Psoas muscle (tissue), 8 donors: ENCODE measurements around the gene PYGM. TPM values are rescaled to one million over a fixed set of nuclear protein-coding genes. Genes with fewer than 3 reads are reported as not detected.

Source experiments
- ATAC-seq, 4 donors: fragments of 200-7000 bp; cut with Tn5 transposase; one replicate each; pipeline ENCODE4 v1.9.1; 2020; ENCODE audit warnings: moderate library complexity in 3 of 4, mild to moderate bottlenecking in 2 of 4
- DNase-seq, 2 donors: peaks; one replicate each; pipeline ENCODE4 v3.0.0-alpha.2; 2020
- H3K27ac ChIP-seq: fragments of 200-600 bp; one replicate; pipeline ENCODE4 v1.8.0; 2022
- H3K27me3 ChIP-seq, 3 donors: fragments of 200-600 bp in 1 of 3; one replicate each; pipeline versions ENCODE4 v1.6.1 to v1.8.0; 2013 to 2022; ENCODE audit warnings: low read length in 2 of 3, mild to moderate bottlenecking in 2 of 3, moderate library complexity in 1 of 3; ENCODE audit not compliant: insufficient read depth in 3 of 3
- H3K36me3 ChIP-seq, 2 donors: fragments of 200-600 bp in 1 of 2; one replicate each; pipeline versions ENCODE4 v1.6.1 to v1.8.0; 2013 to 2022; ENCODE audit warnings: low read depth in 1 of 2, mild to moderate bottlenecking in 1 of 2, moderate library complexity in 1 of 2; ENCODE audit not compliant: insufficient read depth in 1 of 2
- H3K4me1 ChIP-seq: fragments of 200-600 bp; one replicate; pipeline ENCODE4 v1.8.0; 2022
- H3K4me3 ChIP-seq: fragments of 200-600 bp; one replicate; pipeline ENCODE4 v1.8.0; 2022; ENCODE audit warnings: mild to moderate bottlenecking
- H3K9me3 ChIP-seq: fragments of 200-600 bp; one replicate; pipeline ENCODE4 v1.8.0; 2022
- CTCF ChIP-seq: fragments of 200-600 bp; IDR thresholded peaks from one replicate; pipeline ENCODE4 v1.8.0; 2022; ENCODE audit warnings: antibody characterized with exemption
- WGBS, 3 donors: extraction: QIAGEN DNeasy Blood & Tissue Kit; methylation state at CpG; one replicate each; pipeline versions ENCODE4 v1.1.6 to v1.1.7; 2013; 5-methylcytosine and 5-hydroxymethylcytosine counted together
- intact Hi-C, 2 donors: fragments of 100-400 bp; cut with DNase I; formaldehyde crosslinking; loops; one replicate each; pipeline versions ENCODE4 v1.11.0 to v1.14.2; 2022
- long read RNA-seq, 2 donors: library from polyadenylated mRNA; unstranded; transcript quantifications; one replicate each; pipeline ENCODE4 v2.0.0, GENCODE V29; 2021
- polyA plus RNA-seq, 3 donors: library from polyadenylated mRNA; stranded (reverse); fragments of 200-250 nt; gene quantifications; one replicate each; pipeline ENCODE4 v1.2.3, GENCODE V29; 2013
- total RNA-seq, 4 donors: library from RNA; stranded (reverse); fragmentation: NEBNext Ultra II Directional in 2 of 4; extraction: Animal tissue kit (Norgen Biotek cat#: 25700) in 2 of 4; gene quantifications; one replicate each; pipeline versions ENCODE4 v1.2.1 to v1.2.4, GENCODE V29; 2021 to 2023
- donor health status: healthy with polysubstance abuse.
- donor health status: DM: no; HTN: no; CAD: no; lungs with moderate emphysema.
- donor health status: Bipolar disorder and iron deficiency.
- donor health status: healthy.
- donor health status: DM: yes; HTN: yes; CAD: no.
- donor health status: DM: no; HTN: no; CAD: no.
- donor health status: DM: no; HTN: no; CAD: no.
- donor health status: DM: yes; HTN: yes; CAD: no.

PYGM gene
- 1,000 to 10,000 TPM; 1,536 to 2,203 (median 1,794) TPM for total RNA-seq
- 1,000 to 10,000 TPM in 2 of 3 donors, 100 to 1,000 TPM in 1; 511 to 1,840 (median 1,729) TPM for polyA plus RNA-seq
- long read RNA-seq, donor 1, transcript PYGM-201 (20 exons, 3,198 nt), result major isoform, 224 of 584 reads
- long read RNA-seq, donor 1, partial matches to known transcripts, result 348 of 584 reads
- long read RNA-seq, donor 1, other reads (novel, unspliced or antisense), result 9 of 584 reads
- long read RNA-seq, donor 2, transcript PYGM-201 (20 exons, 3,198 nt), result major isoform, 625 of 1,895 reads
- long read RNA-seq, donor 2, transcript PYGM-205 (3 exons, 2,152 nt), result minor isoform, 16 of 1,895 reads
- long read RNA-seq, donor 2, partial matches to known transcripts, result 1,222 of 1,895 reads
- long read RNA-seq, donor 2, other reads (novel, unspliced or antisense), result 32 of 1,895 reads

DNA sequence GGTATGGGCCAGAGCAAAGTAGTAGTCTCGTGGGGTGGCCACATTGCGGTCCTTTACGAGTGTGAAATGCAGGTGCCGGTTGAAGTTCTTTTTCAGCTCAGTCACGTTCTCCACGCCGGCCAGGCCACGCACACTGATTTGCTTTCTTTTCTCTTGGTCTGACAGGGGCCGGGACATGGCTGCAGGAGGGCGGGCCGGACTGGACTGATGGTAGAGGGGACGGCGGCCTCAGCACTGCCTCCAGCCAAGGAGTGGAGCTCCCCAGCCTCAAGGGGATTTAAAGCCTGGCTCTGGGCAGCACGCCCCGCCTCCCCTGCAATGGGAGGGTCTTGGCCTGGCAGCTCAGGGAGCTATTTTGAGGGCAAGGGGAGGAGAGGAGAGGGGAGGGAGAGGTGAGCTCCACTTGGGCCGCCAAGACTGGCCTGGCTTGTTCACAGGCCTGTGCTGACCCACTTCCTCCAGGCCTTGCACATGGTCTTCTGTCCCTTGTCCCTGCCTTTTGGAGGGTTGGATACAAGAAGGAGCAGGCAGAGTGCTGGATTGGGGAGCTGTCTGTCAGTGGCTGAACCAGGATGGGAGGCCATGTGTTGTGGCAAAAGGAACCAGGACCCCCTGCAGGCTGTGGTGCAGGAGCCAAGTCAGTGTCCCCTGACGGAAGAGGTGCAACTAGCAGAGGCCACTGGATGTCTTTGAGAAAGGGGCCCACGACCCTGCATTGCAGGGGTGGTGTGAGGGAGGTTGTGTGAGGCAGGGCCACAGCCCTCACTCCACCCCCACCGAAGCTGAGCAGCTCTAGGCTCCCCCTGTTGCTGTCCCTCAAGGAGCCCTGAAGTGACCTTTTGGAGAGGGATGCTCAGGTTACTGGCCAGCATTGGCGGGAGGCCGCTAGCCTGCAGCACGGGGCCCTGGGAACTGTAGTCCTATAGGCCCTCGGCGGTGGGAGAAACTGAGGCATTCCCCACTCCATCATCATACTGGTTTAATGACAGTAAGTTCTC, at the start of gene PYGM:
PYGM (minus strand) TSS at position 253 of the 998 bp plus-strand sequence; CDS start at position 177, 76 bp downstream.
- Histone ChIP-seq H3K36me3 (peaks cover 6 to 61% of the 10 kb centered on the region in 2 donors), H3K4me1 (peaks cover 94% of the 10 kb centered on the region), H3K4me3 (peak within 1 kb of the TSS; percentile 74), H3K9me3 (no peaks in the 10 kb centered on the region), H3K27ac (peak within 1 kb of the TSS; percentile 85), H3K27me3 (no peaks in the 10 kb centered on the region)
- DNase-seq (peak; percentile 87 to 94), ATAC-seq (peak; percentile 74 to 77 (median 76))
- TF ChIP-seq CTCF, result no peak
- 11 to 21% (median 12%) methylated on average over 22 to 24 of the region's 24 CpGs for WGBS, 3 donors
- intact Hi-C loops, result loop anchor here in 1 of 2 donors (2.0 kb wide), 1 partner anchor 17 kb away; no protein-coding TSS in a partner anchor

- intact Hi-C loops, result no loop called here
- no peak for TF ChIP-seq CTCF
- ATAC-seq, result no peak
- H3K4me3 ChIP-seq, result no peak overlapping the region
- H3K27ac ChIP-seq, result no peak overlapping the region
- 91 to 97% (median 94%) methylated on average over 9 of the region's 9 CpGs for WGBS, 3 donors
- H3K27me3 ChIP-seq, result no peaks in the 10 kb centered on the region
- no peaks in the 10 kb centered on the region for H3K9me3 ChIP-seq
- H3K36me3 ChIP-seq, result peaks cover 0 to 44% of the 10 kb centered on the region in 2 donors
- DNase-seq, result no peak
- peaks cover 16% of the 10 kb centered on the region for H3K4me1 ChIP-seq
Measured at GRCh38 chr11:64805481-64805880, 45.7 kb upstream of the PYGM start.

GRCh38 chr11:64804346-64805210, 44.8 kb upstream of the PYGM start:
- Histone ChIP-seq H3K36me3 (peaks cover 0 to 44% of the 10 kb centered on the region in 2 donors), H3K4me1 (peaks cover 12% of the 10 kb centered on the region), H3K4me3 (peak overlapping the region; percentile 66), H3K27me3 (no peaks in the 10 kb centered on the region), H3K9me3 (no peaks in the 10 kb centered on the region), H3K27ac (no peak overlapping the region)
- DNase-seq, result no peak
- ATAC-seq, result no peak
- no peak for TF ChIP-seq CTCF
- 88 to 93% (median 88%) methylated on average over 41 of the region's 41 CpGs for WGBS, 3 donors
- intact Hi-C loops, result no loop called here

DNA sequence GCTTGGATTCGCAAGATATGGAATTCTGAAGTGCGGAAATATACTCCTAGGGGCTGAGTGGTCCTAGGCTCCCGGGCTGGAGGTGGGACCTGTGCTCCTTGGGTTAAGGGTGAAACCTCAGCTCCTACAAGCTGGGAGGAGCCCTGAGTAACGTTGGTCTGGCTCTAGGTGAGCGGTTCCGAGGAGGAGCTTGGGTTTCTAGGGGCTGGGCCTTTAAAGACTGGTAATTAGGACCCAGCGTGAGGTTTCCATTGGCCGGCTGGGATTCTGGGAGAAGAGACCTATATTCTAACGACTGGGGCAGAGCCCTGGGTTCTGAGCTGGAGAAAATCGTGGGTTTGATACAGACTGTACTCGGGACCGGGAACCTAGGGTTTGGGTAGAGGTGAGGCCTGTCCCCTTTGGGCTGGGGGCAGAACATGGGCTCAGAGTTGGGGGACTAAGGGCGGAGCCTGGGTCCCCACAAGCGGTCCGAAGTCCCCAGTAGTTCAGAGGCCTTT, 44.1 kb upstream of the PYGM start:
- Histone ChIP-seq H3K4me1 (peaks cover 7% of the 10 kb centered on the region), H3K27me3 (no peaks in the 10 kb centered on the region), H3K36me3 (peaks cover 0 to 46% of the 10 kb centered on the region in 2 donors), H3K9me3 (no peaks in the 10 kb centered on the region), H3K27ac (peak overlapping the region; percentile 67), H3K4me3 (peak overlapping the region; percentile 66)
- ATAC-seq, result no peak
- WGBS, 3 donors, result 43 to 45% (median 44%) methylated on average over 15 of the region's 15 CpGs
- no peak for DNase-seq
- TF ChIP-seq CTCF, result no peak
- intact Hi-C loops, result no loop called here
